ENCODE data around the gene GBA3.
A peak's percentile ranks its signal among the peaks of the same experiment; 100 is the strongest.

GBA3 gene

DNA sequence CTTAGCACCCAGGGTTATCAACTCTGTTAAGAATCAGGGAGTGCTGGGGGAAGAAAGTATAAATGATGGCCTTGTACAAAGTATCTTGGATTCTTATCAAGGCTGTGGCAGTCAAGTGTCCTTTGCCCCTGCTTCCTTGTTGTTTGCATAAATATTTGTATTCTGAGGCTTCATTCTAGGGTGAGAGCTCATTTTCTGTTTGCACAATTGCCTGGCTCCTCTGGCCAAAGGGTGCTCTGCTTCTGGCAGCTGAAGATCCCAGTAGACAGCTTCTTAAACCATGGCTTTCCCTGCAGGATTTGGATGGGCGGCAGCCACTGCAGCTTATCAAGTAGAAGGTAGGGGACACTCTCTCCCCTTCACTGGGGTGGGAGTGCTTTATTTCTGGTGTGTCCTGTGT is at the start of gene GBA3:
TSS of gene GBA3 (plus strand) at position 202 of the 400 bp plus-strand sequence.
- no peak for FAIRE-seq
- DNase-seq (ENCODE audit: low spot score) = no peak

DNA sequence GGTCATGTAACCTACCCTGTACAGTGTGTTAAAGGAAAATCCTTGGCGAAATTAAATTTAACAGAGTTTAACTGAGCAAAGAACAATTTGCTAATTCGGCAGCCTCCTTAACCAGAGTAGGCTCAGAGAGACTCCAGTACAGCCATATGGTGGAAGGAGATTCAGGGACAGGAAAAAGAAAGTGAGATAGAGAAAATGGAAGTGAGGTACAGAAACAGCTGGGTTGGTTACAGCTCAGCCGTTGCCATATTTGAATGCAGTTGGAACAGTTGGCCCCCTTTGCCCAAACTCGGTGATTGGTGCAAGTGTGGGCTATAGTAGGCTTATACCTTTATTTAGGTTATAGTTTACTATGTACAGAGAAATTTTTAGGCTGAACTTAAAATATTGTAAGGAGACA is 48.8 kb upstream of the GBA3 start:
- FAIRE-seq (no peak), DNase-seq (ENCODE audit: low spot score) (no peak)

DNA sequence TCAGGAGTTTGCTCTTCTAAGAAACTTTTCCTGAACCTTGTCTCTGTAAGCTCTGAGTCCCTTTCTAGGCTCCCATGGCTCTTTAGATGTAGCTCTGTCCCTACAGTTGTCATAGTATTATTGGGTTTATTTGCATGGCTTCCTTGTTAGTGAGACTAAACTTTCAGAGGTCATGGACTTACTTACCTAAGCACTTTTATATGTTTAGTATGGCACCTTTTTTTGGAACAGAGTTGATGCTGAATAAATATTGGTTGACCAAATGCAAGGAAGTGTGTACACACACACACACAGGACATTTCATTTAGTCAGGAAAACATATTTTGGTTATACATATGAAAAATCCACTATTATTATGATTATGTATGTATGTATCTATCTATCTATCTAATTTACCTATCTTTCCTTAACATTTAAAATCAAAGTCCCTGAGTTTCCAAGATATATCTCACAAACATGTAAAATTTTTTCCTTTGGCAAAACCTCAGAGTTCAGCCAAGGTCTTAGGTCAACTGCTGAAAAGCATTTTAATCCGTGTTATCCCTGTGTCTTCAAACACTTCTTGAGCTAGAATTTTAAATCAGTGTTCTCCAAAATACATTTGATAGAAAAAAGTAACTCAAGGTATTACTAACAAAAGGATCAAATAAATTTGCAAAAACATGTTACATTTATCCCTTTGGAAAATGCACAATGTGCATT is 47.1 kb upstream of the GBA3 start:
- FAIRE-seq (no peak), DNase-seq (ENCODE audit: low spot score) (no peak)

DNA sequence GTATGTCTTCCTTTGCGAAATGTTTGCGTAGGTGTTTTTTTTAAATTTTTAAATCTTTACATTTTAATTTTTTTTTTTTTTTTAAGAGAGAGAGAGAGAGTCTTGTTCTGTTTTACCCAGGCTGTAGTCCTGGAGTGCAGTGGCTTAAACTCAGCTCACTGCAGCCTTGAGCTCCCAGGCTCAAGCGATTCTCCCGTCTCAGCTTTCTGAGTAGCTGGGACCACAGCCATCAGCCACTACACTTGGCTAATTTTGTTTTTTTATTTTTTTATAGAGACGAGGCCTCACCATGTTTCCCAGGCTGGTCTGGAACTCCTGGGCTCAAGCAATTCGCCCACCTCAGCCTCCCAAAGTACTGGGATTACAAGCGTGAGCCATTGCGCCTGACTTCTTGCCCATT is 43.7 kb upstream of the GBA3 start:
- no peak for FAIRE-seq

DNA sequence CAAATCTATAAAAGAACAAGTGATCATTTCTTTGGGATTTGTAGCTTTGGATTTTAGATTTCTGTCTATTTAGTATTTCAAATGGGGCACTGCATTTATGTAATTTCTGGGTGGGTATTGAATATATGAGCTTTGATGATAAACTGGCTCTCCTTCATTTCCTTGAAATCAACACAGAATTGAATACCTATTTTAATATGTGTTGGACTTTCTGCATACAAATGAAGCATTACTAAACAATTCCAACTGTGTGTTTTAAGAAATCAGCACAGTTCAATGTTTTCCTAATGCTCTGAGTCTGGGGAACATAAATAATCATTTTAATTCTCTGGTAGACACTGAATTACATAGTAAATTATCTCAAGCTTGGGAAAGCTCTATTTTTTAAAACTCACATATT is 42.0 kb upstream of the GBA3 start:
- no peak for DNase-seq (ENCODE audit: low spot score)
- no peak for FAIRE-seq

More for the DNA sequence above, 43.7 kb upstream of the GBA3 start:
- no peak for DNase-seq (ENCODE audit: low spot score)

DNA sequence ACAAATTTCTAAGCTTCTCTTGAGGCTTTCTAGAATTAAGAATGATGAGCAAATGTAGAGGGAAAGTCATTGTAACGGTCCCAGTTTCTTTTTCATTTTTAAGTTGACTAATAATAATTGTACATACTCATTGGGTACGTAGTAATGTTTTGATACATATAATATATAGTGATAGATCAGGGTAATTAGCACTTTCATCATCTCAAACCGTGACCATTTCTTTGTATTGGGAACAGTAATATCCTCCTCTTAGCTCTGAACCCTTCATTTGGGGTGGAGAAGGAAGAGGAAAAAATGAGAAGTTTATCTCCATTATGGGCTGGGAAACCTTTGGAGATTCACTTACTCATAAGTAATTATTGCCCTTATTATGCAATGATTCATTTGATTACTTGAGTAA is 39.0 kb upstream of the GBA3 start:
- DNase-seq (ENCODE audit: low spot score) = no peak
- FAIRE-seq = no peak

DNA sequence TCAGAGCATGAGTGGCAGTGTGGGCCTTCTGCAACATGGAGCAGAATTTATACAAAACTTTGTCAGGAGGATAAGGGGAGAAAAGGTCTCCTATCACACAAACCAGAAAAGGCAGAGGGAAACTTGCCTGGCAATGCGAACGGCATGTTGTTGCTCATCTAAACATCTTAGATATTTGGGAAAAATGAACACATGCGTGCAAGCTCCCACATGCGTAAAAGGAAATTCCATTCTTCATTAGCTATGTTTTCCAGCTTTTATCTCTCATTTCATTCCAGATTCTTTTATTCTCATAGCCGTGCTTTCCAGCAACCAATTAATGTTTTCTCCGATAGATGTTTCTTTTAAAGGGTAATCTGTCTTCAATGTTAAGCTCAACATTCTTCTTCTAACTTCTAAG is 31.3 kb upstream of the GBA3 start:
- FAIRE-seq (no peak), DNase-seq (ENCODE audit: low spot score) (no peak)

DNA sequence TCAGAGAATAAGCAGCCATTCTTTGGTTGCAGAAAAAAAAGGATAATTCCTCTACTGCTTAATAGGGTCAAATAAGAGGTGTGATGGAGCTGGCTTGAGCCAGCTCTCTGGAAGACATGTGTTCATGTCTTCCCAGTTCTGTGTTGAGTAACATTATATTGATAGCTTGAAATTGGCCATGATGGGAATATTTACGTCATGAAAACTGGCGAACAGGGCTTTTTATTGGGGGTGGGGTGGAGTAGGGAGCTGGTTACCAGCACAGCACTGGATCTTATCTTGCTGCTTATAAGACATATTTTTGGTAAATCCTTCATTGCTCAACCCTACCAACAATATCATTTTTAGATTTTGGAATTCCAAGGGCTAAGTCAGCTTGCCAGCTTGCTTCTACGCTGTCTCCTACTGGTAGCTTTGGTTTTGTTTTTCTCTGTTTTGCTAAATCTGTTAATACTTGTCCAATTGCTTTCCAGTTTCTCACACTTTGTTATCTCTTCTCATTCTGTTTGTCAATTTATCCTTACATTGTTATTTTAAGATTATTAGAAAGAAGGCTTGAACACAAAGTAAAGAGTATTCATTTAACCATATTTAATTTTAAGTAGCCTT is 25.3 kb upstream of the GBA3 start:
- FAIRE-seq (no peak), DNase-seq (ENCODE audit: low spot score) (no peak)

DNA sequence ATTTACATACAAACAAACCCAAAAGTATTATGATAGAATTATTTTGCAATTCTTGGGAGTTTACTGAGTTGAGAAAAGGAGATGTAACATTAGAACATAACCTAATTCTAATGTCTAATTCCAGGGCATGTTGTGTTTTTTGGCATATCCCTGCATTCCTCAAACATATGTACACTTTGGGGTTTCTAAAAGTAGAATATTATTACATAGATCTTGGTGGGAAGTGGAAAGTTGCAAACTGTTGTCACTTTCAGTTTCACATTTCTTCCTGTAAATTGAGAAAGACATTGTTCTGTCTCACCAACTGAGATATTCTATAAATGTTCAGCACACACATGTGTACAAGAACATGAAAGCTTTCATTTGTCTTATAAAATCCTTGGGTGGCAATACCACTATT is 24.4 kb upstream of the GBA3 start:
- FAIRE-seq (no peak), DNase-seq (ENCODE audit: low spot score) (no peak)

DNA sequence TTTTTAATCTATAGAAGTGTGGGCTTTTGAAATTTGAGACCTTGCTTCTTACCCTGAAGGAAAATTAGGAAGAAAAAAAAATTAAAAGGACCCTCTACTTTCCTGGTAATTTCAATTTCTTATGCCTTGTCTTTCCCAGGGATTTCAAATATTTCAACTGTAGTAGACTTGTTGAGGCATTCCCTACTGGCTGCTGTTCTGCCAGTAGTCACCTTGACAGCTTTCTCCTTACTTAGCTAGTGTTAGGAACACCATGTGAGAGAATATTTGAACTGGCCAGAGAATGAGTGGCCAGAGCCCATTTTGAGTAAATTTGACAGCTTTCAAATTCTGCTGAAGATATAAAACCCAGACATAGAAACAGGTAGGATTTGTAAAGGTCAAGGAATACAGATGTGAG is 24.0 kb upstream of the GBA3 start:
- no peak for DNase-seq (ENCODE audit: low spot score)
- FAIRE-seq = no peak

DNA sequence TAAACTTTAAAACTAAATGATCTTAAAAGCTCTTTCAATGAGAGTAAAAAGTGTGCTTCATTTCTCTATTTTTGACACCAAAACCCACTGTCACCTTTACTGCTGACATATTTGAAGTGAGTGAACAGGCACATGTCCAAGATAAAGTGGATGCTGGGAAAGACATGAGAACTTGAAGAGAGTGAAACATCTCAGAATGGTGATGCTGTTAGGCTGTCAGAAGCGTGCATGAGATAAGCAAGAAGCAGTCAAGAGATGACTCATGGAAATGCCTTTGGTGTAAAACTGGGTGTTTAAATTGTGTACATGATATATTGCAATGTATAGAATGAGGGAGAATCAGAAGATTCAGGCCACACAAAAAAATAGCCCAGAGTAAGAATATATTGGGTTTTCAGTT is 21.8 kb upstream of the GBA3 start:
- DNase-seq (ENCODE audit: low spot score) (no peak), FAIRE-seq (no peak)

DNA sequence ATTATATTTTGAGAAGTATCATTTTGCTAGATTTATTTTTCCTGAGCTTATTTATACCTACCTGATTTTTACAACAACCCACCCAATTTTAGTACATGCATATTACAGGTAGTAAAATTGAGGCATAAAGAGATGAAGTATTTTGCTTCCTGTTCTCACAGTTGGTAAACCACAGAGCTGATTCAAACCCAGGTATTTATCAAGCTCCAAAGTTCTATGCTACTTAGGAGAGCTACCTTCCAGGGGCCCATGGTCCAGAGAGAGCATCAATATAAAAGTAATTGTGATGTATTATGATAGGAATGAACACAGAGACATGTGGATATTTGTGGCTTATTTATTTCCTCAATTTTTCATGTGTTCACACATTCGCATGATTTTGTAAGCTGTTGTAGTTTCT is 20.2 kb upstream of the GBA3 start:
- FAIRE-seq (no peak), DNase-seq (ENCODE audit: low spot score) (no peak)

DNA sequence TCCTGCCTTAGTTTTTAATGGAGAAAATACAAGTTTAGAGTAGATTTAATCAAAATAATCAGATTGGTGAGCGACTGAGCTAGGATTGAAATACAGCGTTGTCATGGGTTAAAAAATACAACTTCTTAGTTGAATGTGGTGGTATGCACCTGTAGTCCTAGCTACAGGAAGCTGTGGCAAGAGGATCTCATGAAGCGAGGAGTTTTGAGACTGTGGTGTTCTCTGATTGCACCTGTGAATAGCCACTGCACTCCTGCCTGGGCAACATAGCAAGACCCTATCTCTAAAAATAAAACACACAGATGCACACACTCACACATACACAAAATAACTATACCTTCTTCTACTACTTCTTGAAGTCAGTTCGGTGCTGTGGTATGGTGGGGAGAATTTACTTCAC is 19.8 kb upstream of the GBA3 start:
- no peak for FAIRE-seq
- no peak for DNase-seq (ENCODE audit: low spot score)

DNA sequence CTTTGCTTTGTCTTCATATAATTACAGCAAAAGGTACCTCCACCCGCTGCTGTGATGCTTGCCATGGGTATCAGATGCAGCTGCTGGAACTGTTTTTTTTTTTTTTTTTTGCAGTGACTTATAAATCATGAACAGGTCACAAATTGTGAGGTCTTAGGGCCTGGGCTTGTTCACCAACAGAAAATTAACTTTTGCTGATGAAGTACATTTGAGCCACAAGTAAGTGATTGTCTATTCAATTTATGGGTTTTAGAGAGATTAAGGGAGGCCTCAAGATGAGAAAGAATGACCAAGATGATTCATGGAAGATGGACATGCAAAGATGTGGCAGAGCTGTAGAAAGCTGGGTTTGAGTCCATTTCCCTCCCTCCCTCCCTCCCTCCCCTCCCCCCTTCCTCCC is 18.0 kb upstream of the GBA3 start:
- DNase-seq (ENCODE audit: low spot score) = no peak
- FAIRE-seq = no peak

DNA sequence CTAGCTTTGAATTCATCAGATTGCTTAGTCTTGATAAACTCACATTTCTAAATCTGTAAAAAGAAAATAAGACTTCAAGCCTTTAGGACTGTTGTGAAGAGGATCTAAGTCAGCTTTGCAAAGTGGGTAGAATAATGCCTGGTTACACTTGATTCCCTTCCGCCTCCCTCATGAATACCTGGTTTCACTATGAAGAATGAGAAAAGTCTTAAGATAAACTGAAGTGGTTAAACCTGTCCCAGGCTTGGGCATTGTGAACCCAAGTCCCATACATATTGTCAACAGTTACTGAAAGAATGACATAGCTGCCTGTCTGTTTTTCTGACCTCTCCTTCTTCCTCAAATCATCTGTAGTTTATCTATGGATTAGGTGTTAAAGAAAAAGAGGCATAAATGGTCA is 16.7 kb upstream of the GBA3 start:
- FAIRE-seq (no peak), DNase-seq (ENCODE audit: low spot score) (no peak)

DNA sequence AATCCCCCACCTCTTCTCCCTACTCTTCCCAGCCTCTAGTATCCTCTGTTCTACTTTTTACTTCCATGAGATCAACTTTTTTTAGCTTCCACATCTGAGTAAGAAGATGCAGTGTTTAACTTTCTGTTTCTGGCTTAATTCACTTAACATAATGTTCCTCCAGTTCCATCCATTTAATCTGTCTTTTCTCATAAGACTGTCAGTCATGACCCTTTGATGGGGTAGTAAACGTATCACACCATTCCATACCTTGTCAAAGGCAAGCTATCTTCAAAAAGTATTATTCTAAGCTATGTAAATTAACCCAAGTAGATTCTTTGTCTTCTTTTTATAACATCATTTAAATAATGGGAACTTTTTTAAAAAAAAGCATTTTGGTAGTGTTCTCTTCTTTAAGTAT is 15.0 kb upstream of the GBA3 start:
- FAIRE-seq = no peak
- no peak for DNase-seq (ENCODE audit: low spot score)

DNA sequence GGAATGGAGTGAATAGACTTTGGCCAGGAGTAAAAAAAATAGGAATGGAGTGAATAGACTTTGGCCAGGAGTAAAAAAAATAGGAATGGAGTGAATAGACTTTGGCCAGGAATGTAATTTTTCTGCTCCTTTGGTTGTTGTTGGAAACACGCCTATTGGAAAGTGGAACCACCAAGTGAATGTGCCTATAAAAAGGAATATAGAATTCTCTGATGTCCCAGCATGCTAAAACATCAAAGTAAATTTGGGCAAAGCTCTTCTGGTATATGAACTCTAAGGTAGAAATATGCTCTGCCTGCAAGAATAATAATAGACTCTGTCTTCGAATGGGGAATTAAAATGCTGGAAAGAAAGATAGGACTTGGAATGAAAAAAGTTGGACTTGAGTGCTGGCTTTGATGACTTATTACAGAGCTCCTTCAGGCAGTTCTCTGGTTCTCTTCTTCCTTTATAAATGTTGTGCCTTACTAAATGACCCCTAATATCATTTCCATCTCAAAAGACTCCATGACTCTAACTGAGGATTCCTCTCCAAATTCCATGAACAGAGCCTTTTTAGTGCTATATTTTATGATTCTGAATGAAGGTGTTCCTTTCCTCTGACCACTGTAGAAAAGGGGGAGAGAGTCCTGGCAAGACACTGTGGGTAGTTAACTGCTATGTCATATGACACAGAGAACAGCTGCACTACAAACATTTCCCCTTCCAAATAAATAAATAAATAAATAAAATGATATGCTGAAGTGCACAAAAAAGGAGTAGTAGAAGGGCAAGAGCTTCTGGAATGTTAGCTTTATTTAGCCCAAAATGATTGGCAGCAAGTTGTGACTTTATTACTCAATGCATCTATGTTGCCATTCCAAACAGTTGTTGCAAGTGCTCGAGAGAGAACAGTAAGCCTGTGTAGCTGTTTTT is 13.5 kb upstream of the GBA3 start:
- FAIRE-seq (no peak), DNase-seq (ENCODE audit: low spot score) (no peak)

DNA sequence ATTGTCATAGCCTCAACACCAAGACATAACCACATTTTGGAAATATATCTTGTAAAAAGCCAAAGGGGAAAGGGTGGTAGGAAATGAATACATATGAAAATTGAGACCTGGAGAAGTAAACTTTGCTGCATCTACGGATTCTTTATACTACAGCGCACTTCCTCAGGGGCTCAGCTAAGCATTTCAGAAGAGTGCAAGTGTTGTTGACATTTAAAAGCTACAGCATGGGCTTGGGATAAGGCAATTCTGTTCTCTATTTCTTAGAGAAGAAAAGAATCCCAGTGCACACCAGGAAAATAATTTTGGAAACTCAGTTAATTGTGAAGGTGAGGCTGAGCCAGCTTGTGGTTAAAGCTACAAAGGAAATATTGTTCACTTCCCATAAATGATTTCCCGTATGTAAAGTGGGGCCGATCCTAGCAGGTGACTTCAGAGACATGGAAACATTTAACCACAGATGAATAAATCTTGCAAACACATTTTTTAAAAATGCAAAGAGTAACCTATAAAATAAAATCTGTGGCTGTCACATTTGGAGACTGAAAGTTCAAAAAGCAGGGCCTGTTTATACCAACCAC is 12.6 kb upstream of the GBA3 start:
- no peak for DNase-seq (ENCODE audit: low spot score)
- FAIRE-seq = no peak

DNA sequence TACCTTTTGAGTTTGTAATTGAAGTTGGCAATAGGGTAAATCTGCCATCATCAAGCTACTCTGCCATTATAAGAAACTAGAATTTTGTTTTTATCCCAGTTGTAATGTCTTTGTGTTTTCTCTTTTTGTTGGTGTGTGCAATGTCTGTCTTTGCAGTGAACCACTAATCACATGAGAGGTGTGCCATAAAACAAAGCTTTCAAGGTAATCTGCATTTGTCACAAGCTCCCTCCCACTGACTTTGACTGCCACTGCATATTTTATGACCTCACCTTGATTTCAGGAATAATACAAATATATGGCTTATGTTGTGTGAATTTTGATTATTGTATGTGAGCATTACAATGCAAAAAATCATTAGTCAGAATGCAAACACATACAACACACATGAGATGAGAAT is 9.0 kb upstream of the GBA3 start:
- DNase-seq (ENCODE audit: low spot score) = no peak
- FAIRE-seq = no peak

DNA sequence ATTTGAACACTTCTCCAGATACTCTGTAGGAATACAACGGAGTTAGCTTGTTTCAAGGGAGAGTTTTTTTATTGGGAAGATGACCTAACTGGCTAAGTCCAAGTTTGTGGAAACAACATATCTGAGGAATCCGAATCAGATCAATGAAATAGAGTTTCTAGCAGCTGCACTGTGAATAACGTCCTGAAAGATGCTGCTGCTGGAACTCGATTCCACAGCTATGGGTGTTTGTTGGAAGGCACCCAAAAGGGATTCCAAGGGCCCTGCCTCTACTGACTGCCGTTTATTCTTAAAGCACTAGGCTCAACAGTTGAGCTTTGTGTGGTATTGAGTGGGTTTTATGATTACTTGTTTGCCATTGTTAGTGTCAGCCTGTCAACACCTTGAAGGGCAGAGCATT is 6.6 kb upstream of the GBA3 start:
- FAIRE-seq (no peak), DNase-seq (ENCODE audit: low spot score) (no peak)

DNA sequence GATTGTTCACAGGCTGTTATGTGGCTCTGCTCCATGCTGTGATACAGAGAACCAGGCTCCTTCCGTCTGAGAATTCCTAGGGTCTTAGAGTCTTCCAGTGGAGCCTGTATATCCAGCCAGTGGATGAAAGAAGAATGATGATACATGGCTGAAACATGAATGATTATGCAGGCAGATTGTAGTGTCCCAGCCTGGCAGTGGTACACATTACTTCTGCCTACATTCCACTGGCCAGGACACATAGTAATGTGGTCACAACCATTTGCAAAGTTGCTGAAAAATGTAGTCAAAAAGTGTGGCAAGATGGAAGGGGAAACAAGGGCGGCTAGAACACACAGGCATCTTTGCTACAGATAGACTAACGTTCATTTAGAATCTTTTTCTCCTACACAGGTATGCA is 4.5 kb upstream of the GBA3 start:
- FAIRE-seq (no peak), DNase-seq (ENCODE audit: low spot score) (peak; percentile 2)

DNA sequence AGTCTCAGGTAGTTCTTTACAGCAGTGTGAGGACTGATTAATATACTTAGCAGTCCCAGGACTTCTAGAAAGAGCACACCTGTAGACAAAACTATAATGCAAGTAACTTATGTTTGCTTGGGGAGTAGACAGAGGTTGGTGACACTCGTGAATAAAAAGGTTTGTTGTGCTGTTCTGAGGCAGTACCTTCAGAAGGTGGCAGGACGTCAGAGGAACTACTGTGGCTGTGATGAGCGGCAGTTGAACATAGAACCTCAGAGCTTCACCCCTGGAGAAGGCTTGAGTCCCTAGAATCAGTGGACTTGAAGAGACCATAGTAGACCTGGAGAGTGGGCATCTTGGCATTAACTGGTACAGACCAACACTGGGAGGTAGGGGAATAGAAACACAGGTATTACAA is 3.3 kb upstream of the GBA3 start:
- no peak for DNase-seq (ENCODE audit: low spot score)
- FAIRE-seq = no peak
